DMS114 treated with DMSO at 0.1 percent for 48 hours (cell line): ENCODE data around the gene L3MBTL4.
"Not testable (repeated sequence)": the region's sequence is repeated elsewhere in the genome, so short reads cannot be mapped to it uniquely, and the experiment has no call there.

Experiments
- DNase-seq: peaks from one replicate; lab custom pipeline; 2025; ENCODE audit not compliant: unreplicated experiment; lab: John Stamatoyannopoulos, UW

The L3MBTL4 gene

GRCh38 chr18:6414723-6415417 is at the start of gene L3MBTL4:
Gene L3MBTL4, minus strand, starts transcription at chr18:6414911. Its CDS starts 103,286 bp downstream, at chr18:6311625.
- DNase-seq = no peak

GRCh38 chr18:6452194-6452593 is 37.5 kb upstream of the L3MBTL4 start:
- no peak for DNase-seq

GRCh38 chr18:6449213-6449612 is 34.5 kb upstream of the L3MBTL4 start:
- no peak for DNase-seq

- DNase-seq = no peak
These were observed 29.9 kb upstream of the L3MBTL4 start for GRCh38 chr18:6444466-6445228.

GRCh38 chr18:6441200-6441599 is 26.5 kb upstream of the L3MBTL4 start:
- no peak for DNase-seq

- no peak for DNase-seq
These were observed 23.5 kb upstream of the L3MBTL4 start for GRCh38 chr18:6437937-6438818.

- DNase-seq = no peak
These were observed 21.0 kb upstream of the L3MBTL4 start for GRCh38 chr18:6435731-6436130.

- no peak for DNase-seq
These were observed 20.4 kb upstream of the L3MBTL4 start for GRCh38 chr18:6434987-6435709.

GRCh38 chr18:6434481-6434880 is 19.8 kb upstream of the L3MBTL4 start:
- DNase-seq = no peak

GRCh38 chr18:6431659-6432318 is 17.1 kb upstream of the L3MBTL4 start:
- DNase-seq = no peak

GRCh38 chr18:6428851-6429395 is 14.2 kb upstream of the L3MBTL4 start:
- no peak for DNase-seq

- no peak for DNase-seq
These were observed 12.6 kb upstream of the L3MBTL4 start for GRCh38 chr18:6427286-6427685.

GRCh38 chr18:6423289-6423688 is 8.6 kb upstream of the L3MBTL4 start:
- no peak for DNase-seq

GRCh38 chr18:6414118-6414722 is 491 bp downstream of the L3MBTL4 start:
- no peak for DNase-seq

- no peak for DNase-seq
These were observed 1.1 kb downstream of the L3MBTL4 start for GRCh38 chr18:6413579-6414117.

GRCh38 chr18:6412933-6413472 is 1.7 kb downstream of the L3MBTL4 start:
- DNase-seq = no peak

GRCh38 chr18:6411382-6411781 is 3.3 kb downstream of the L3MBTL4 start:
- no peak for DNase-seq

GRCh38 chr18:6409933-6410332 is 4.8 kb downstream of the L3MBTL4 start:
- no peak for DNase-seq

- DNase-seq = not testable (repeated sequence)
These were observed 6.2 kb downstream of the L3MBTL4 start for GRCh38 chr18:6408543-6408942.
